SK-N-MC (cell line): Measurements from ENCODE around the gene ANO2.

Experiments used
- EZH2 ChIP-seq: fragments of 200-600 bp; sonication (generic); IDR thresholded peaks from one replicate; pipeline ENCODE4 v1.6.1; 2017; ENCODE audit warnings: antibody characterized with exemption
- POLR2AphosphoS5 ChIP-seq: IDR thresholded peaks from 2 replicates; pipeline ENCODE4 v1.6.1; 2012; ENCODE audit warnings: mild to moderate bottlenecking, low read depth, low read length, borderline replicate concordance

DNA sequence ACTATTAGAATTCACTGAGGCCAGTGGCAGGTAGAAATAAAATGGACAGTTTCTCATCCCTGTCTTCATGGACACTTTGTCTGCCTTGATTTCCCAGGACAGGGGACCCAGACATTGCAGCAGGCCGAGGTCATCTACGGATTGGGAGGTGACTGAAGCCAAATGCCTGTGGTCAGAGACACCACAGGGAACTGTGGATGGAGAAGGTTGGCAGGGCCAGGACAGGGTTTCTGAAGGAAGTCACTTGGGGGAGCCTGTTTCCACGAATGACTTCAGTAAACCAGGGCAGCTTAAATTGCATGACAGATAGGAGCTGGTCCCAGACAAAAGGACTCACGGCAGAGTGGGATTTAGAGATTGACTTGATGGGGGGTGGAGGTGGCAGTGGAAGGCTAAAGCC, 288.2 kb downstream of the ANO2 start:
- no peak for TF ChIP-seq EZH2
- no peak for TF ChIP-seq POLR2AphosphoS5
